ENCODE results near the gene TMC5.

DNA sequence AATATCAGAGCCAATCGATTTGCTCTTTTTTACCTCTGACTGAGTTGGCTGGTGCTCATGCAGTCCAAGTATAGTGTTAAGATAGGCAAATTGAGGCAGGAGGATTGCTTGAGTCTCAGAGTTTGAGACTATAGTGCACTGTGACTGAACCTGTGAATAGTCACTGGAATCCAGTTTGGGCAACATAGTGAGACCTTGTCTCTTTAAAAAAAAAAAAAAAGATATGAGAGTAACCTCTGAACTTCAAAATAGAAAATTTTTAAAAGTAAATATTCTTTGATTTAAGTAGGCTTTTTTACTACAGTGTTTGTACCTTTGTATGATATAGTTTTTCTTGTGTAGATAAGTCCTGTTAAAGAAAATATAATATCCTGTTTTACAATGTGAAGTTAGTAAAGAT, 109.5 kb downstream of the TMC5 start:
- TF ChIP-seq EZH2 (IDR thresholded peaks at IDR 0.05) (no peak), POLR2AphosphoS5 (IDR thresholded peaks at IDR 0.05; ENCODE audit: borderline replicate concordance, low read depth, low read length) (no peak)
